ENCODE results near the gene SEMA6A. TPM values are rescaled to one million over a fixed set of nuclear protein-coding genes. Genes with fewer than 3 reads are reported as not detected.

The SEMA6A gene
- total RNA-seq, 2 experiments from 2014 or later = not detected

- Mint-ChIP-seq H3K36me3 (no peaks in the 10 kb centered on the region), H3K4me1 (peaks cover 2% of the 10 kb centered on the region), H3K27me3 (peaks cover 32% of the 10 kb centered on the region)
Measured at GRCh38 chr5:116585227-116585626, 10.6 kb upstream of the SEMA6A start.

GRCh38 chr5:116583862-116584222 lies 9.2 kb upstream of the SEMA6A start:
- DNase-seq = no peak
- Mint-ChIP-seq H3K27ac (no peak overlapping the region), H3K9me3 (no peaks in the 10 kb centered on the region), H3K4me3 (no peak overlapping the region), H3K27me3 (peaks cover 45% of the 10 kb centered on the region), H3K36me3 (no peaks in the 10 kb centered on the region), H3K4me1 (peaks cover 2% of the 10 kb centered on the region)

More at GRCh38 chr5:116585227-116585626, 10.6 kb upstream of the SEMA6A start:
- no peak for DNase-seq
- Mint-ChIP-seq H3K4me3 (no peak overlapping the region), H3K9me3 (no peaks in the 10 kb centered on the region), H3K27ac (no peak overlapping the region)

- Mint-ChIP-seq H3K4me1 (peaks cover 2% of the 10 kb centered on the region), H3K9me3 (no peaks in the 10 kb centered on the region), H3K36me3 (no peaks in the 10 kb centered on the region), H3K4me3 (no peak overlapping the region), H3K27me3 (peaks cover 51% of the 10 kb centered on the region), H3K27ac (no peak overlapping the region)
- no peak for DNase-seq
Measured at GRCh38 chr5:116583085-116583861, 8.7 kb upstream of the SEMA6A start.

- no peak overlapping the region for H3K27ac Mint-ChIP-seq
- peaks cover 58% of the 10 kb centered on the region for H3K27me3 Mint-ChIP-seq
- no peak overlapping the region for H3K4me3 Mint-ChIP-seq
- no peak for DNase-seq
- no peaks in the 10 kb centered on the region for H3K9me3 Mint-ChIP-seq
- peaks cover 9% of the 10 kb centered on the region for H3K4me1 Mint-ChIP-seq
- no peaks in the 10 kb centered on the region for H3K36me3 Mint-ChIP-seq
Measured at GRCh38 chr5:116581910-116582309, 7.3 kb upstream of the SEMA6A start.

GRCh38 chr5:116579144-116579543 lies 4.5 kb upstream of the SEMA6A start:
- Mint-ChIP-seq H3K27me3 (peaks cover 78% of the 10 kb centered on the region), H3K4me1 (peaks cover 23% of the 10 kb centered on the region), H3K9me3 (no peaks in the 10 kb centered on the region), H3K27ac (no peak overlapping the region), H3K36me3 (no peaks in the 10 kb centered on the region), H3K4me3 (no peak overlapping the region)
- DNase-seq = no peak

- Mint-ChIP-seq H3K4me3 (no peak overlapping the region), H3K4me1 (peaks cover 23% of the 10 kb centered on the region), H3K36me3 (no peaks in the 10 kb centered on the region), H3K27me3 (peaks cover 78% of the 10 kb centered on the region), H3K27ac (no peak overlapping the region), H3K9me3 (no peaks in the 10 kb centered on the region)
- no peak for DNase-seq
Measured at GRCh38 chr5:116578676-116579075, 4.1 kb upstream of the SEMA6A start.

GRCh38 chr5:116577064-116577788 lies 2.6 kb upstream of the SEMA6A start:
- Mint-ChIP-seq H3K27ac (no peak overlapping the region), H3K36me3 (no peaks in the 10 kb centered on the region), H3K27me3 (peaks cover 89% of the 10 kb centered on the region), H3K4me3 (no peak overlapping the region), H3K4me1 (peaks cover 26% of the 10 kb centered on the region), H3K9me3 (no peaks in the 10 kb centered on the region)
- peak; percentile 27 for DNase-seq

GRCh38 chr5:116576053-116576713 lies 1.6 kb upstream of the SEMA6A start:
- H3K27ac Mint-ChIP-seq = no peak overlapping the region
- peaks cover 26% of the 10 kb centered on the region for H3K4me1 Mint-ChIP-seq
- H3K27me3 Mint-ChIP-seq = peaks cover 94% of the 10 kb centered on the region
- no peaks in the 10 kb centered on the region for H3K36me3 Mint-ChIP-seq
- DNase-seq = peak; percentile 66
- H3K4me3 Mint-ChIP-seq = peak overlapping the region; percentile 18
- no peaks in the 10 kb centered on the region for H3K9me3 Mint-ChIP-seq

- Mint-ChIP-seq H3K27ac (no peak overlapping the region), H3K27me3 (peaks cover 94% of the 10 kb centered on the region), H3K4me1 (peaks cover 26% of the 10 kb centered on the region), H3K9me3 (no peaks in the 10 kb centered on the region), H3K36me3 (no peaks in the 10 kb centered on the region), H3K4me3 (no peak overlapping the region)
- DNase-seq = no peak
Measured at GRCh38 chr5:116575326-116576052, 866 bp upstream of the SEMA6A start.

- Mint-ChIP-seq H3K4me3 (peak overlapping the region; percentile 77), H3K4me1 (peaks cover 26% of the 10 kb centered on the region), H3K27me3 (peaks cover 93% of the 10 kb centered on the region), H3K9me3 (no peaks in the 10 kb centered on the region), H3K36me3 (no peaks in the 10 kb centered on the region), H3K27ac (no peak overlapping the region)
- DNase-seq = peak; percentile 7
Measured at GRCh38 chr5:116573702-116574366, 789 bp downstream of the SEMA6A start.

- peak; percentile 15 for DNase-seq
- peaks cover 26% of the 10 kb centered on the region for H3K4me1 Mint-ChIP-seq
- H3K36me3 Mint-ChIP-seq = no peaks in the 10 kb centered on the region
- no peak overlapping the region for H3K27ac Mint-ChIP-seq
- H3K4me3 Mint-ChIP-seq = peak overlapping the region; percentile 30
- no peaks in the 10 kb centered on the region for H3K9me3 Mint-ChIP-seq
- H3K27me3 Mint-ChIP-seq = peaks cover 89% of the 10 kb centered on the region
Measured at GRCh38 chr5:116573279-116573701, 1.3 kb downstream of the SEMA6A start.

GRCh38 chr5:116572350-116573278 lies 2.0 kb downstream of the SEMA6A start:
- Mint-ChIP-seq H3K27ac (no peak overlapping the region), H3K9me3 (no peaks in the 10 kb centered on the region), H3K4me1 (peaks cover 26% of the 10 kb centered on the region), H3K36me3 (no peaks in the 10 kb centered on the region), H3K27me3 (peaks cover 84% of the 10 kb centered on the region), H3K4me3 (no peak overlapping the region)
- DNase-seq = no peak

- Mint-ChIP-seq H3K9me3 (no peaks in the 10 kb centered on the region), H3K4me3 (no peak overlapping the region), H3K27ac (no peak overlapping the region), H3K27me3 (peaks cover 82% of the 10 kb centered on the region), H3K36me3 (no peaks in the 10 kb centered on the region), H3K4me1 (peaks cover 19% of the 10 kb centered on the region)
- no peak for DNase-seq
Measured at GRCh38 chr5:116571568-116572349, 2.9 kb downstream of the SEMA6A start.
